Stimulated activated CD8-positive, alpha-beta memory T cell treated with anti-CD3 and anti-CD28 coated beads, Interleukin-12 subunit alpha, Interleukin-12 subunit beta, amount 100 ng/mL, for 24 hours (primary cell): ENCODE results near the gene NUDT22.

Experiments used
- DNase-seq: peaks from one replicate; pipeline ENCODE4 v3.0.0-alpha.2; 2020; ENCODE audit errors: extremely low read depth

The NUDT22 gene

GRCh38 chr11:64269540-64270220, 43.6 kb downstream of the NUDT22 start:
- peak; percentile 92 for DNase-seq

- DNase-seq, result no peak
Observed at GRCh38 chr11:64275031-64275800, 49.1 kb downstream of the NUDT22 start.

GRCh38 chr11:64275841-64276240, 49.8 kb downstream of the NUDT22 start:
- DNase-seq, result no peak

GRCh38 chr11:64276653-64277431, 50.8 kb downstream of the NUDT22 start:
- no peak for DNase-seq

GRCh38 chr11:64278576-64279190, 52.6 kb downstream of the NUDT22 start:
- DNase-seq, result no peak
